HCT116 (cell line): ENCODE data around the gene GASK1A. TPM values are rescaled to one million over a fixed set of nuclear protein-coding genes. Genes with fewer than 3 reads are reported as not detected.

Experiments
- ATAC-seq: fragments of 200-7000 bp; cut with Tn5 transposase; 2 replicates; pipeline ENCODE4 v1.9.1; 2020; ENCODE audit warnings: mild to moderate bottlenecking, moderate library complexity
- BruUV-seq: library from RNA; stranded (reverse); fragments of 400-500 nt; replicated peaks from 2 replicates; lab custom pipeline; 2021; lab: Mats Ljungman, UMichigan
- CTCF ChIA-PET: fragments of 300-600 bp; sonication (Branson Sonifier 250); formaldehyde crosslinking; loops from one replicate; lab custom pipeline; 2021; ENCODE audit warnings: antibody characterized with exemption; lab: Charles Lee
- POLR2A ChIA-PET: fragments of 300-600, 350-600 bp; sonication (Branson Sonifier 250); formaldehyde crosslinking; loops from one replicate; lab custom pipeline; 2021; ENCODE audit warnings: antibody characterized with exemption; lab: Charles Lee
- RAD21 ChIA-PET, 2 experiments: fragments of 300-600 bp; sonication (Branson Sonifier 250); formaldehyde crosslinking; loops; one replicate each; lab custom pipeline; 2023; ENCODE audit warnings: low total read pairs in 2 of 2; ENCODE audit not compliant: uncharacterized antibody in 2 of 2, unreplicated experiment in 2 of 2, low non-redundant PET in 1 of 2; lab: Charles Lee
- DNase-seq: peaks from one replicate; pipeline ENCODE4 v3.0.0-alpha.2; 2010; ENCODE audit warnings: low read depth, low spot score
- H2AFZ ChIP-seq: fragments of 200-600 bp; shearing (Covaris generic), sonication (generic); 2 replicates; pipeline ENCODE4 v1.6.1; 2017; ENCODE audit warnings: low read depth, mixed run types, mixed read lengths, antibody characterized with exemption, low read length; ENCODE audit not compliant: poor library complexity, severe bottlenecking
- H3K27ac ChIP-seq: 2 replicates; pipeline ENCODE4 v1.5.1; 2012; ENCODE audit warnings: low read depth, low read length
- H3K27me3 ChIP-seq: fragments of 200-600 bp; sonication (generic); 2 replicates; pipeline ENCODE4 v1.6.1; 2016; ENCODE audit warnings: mixed run types, low read length, mixed read lengths; ENCODE audit not compliant: insufficient read depth
- H3K36me3 ChIP-seq, 2 experiments: fragments of 200-500 bp in 1 of 2; fragments of 200-600 bp in 1 of 2; sonication (Bioruptor generic) in 1 of 2; sonication (generic) in 1 of 2; 2 replicates each; pipeline versions ENCODE4 v1.5.1 to v1.6.1; 2014 to 2016; ENCODE audit warnings: low read length in 2 of 2, inconsistent platforms in 1 of 2, mixed read lengths in 1 of 2, mixed run types in 1 of 2; ENCODE audit not compliant: insufficient read depth in 2 of 2, control insufficient read depth in 1 of 2
- H3K4me1 ChIP-seq, 2 experiments: fragments of 200-600 bp in 1 of 2; sonication (generic) in 1 of 2; 2 replicates each; pipeline versions ENCODE4 v1.5.1 to v1.6.1; 2012 to 2017; ENCODE audit warnings: low read length in 2 of 2, inconsistent platforms in 1 of 2, mild to moderate bottlenecking in 1 of 2, mixed read lengths in 1 of 2, mixed run types in 1 of 2, moderate library complexity in 1 of 2; ENCODE audit not compliant: insufficient read depth in 2 of 2, control insufficient read depth in 1 of 2
- H3K4me2 ChIP-seq: fragments of 200-600 bp; sonication (generic); 2 replicates; pipeline ENCODE4 v1.6.1; 2017; ENCODE audit warnings: mixed run types, low read length, mixed read lengths
- H3K4me3 ChIP-seq, 2 experiments: fragments of 200-600 bp in 1 of 2; sonication (generic) in 1 of 2; replicated peaks in 1 of 2; 2 replicates each; pipeline ENCODE4 v1.5.1; 2011 to 2016; ENCODE audit warnings: low read length in 2 of 2, control low read depth in 1 of 2, low read depth in 1 of 2, mild to moderate bottlenecking in 1 of 2, mixed read lengths in 1 of 2, mixed run types in 1 of 2
- H3K79me2 ChIP-seq: fragments of 200-600 bp; sonication (generic); 2 replicates; pipeline ENCODE4 v1.6.1; 2017; ENCODE audit warnings: mild to moderate bottlenecking, mixed run types, low read length, moderate library complexity, mixed read lengths; ENCODE audit not compliant: insufficient read depth
- H3K9ac ChIP-seq: fragments of 200-600 bp; sonication (generic); 2 replicates; pipeline ENCODE4 v1.6.1; 2016; ENCODE audit warnings: low read length, mixed read lengths
- H3K9me2 ChIP-seq: fragments of 200-600 bp; sonication (generic), shearing (Covaris generic); 2 replicates; pipeline ENCODE4 v1.6.1; 2017; ENCODE audit warnings: mixed run types, mild to moderate bottlenecking, moderate library complexity; ENCODE audit not compliant: insufficient read depth
- H3K9me3 ChIP-seq, 2 experiments: fragments of 200-500 bp in 1 of 2; fragments of 200-600 bp in 1 of 2; sonication (Bioruptor generic) in 1 of 2; sonication (generic) in 1 of 2; 2 replicates each; pipeline ENCODE4 v1.6.1; 2014 to 2017; ENCODE audit warnings: low read length in 2 of 2, mixed read lengths in 2 of 2, inconsistent platforms in 1 of 2, low read depth in 1 of 2, mild to moderate bottlenecking in 1 of 2, mixed run types in 1 of 2, moderate library complexity in 1 of 2; ENCODE audit not compliant: control insufficient read depth in 1 of 2, insufficient read depth in 1 of 2
- H4K20me1 ChIP-seq: fragments of 200-600 bp; sonication (generic), shearing (Covaris generic); 2 replicates; pipeline ENCODE4 v1.6.1; 2017; ENCODE audit warnings: mixed run types, mild to moderate bottlenecking, moderate library complexity; ENCODE audit not compliant: insufficient read depth
- CBX3 ChIP-seq: IDR thresholded peaks from 2 replicates; pipeline ENCODE4 v1.6.1; 2012; ENCODE audit warnings: low read depth
- CEBPB ChIP-seq: IDR thresholded peaks from 2 replicates; pipeline ENCODE4 v1.6.1; 2012; ENCODE audit warnings: low read depth
- EGR1 ChIP-seq: IDR thresholded peaks from 2 replicates; pipeline ENCODE4 v1.6.1; 2012; ENCODE audit warnings: low read depth
- ELF1 ChIP-seq: IDR thresholded peaks from 2 replicates; pipeline ENCODE4 v1.6.1; 2012; ENCODE audit warnings: low read depth, borderline replicate concordance
- EZH2phosphoT487 ChIP-seq: fragments of 200-600 bp; IDR thresholded peaks from 2 replicates; pipeline ENCODE4 v1.6.1; 2018; ENCODE audit warnings: antibody characterized with exemption, borderline replicate concordance
- JUND ChIP-seq: IDR thresholded peaks from 2 replicates; pipeline ENCODE4 v1.6.1; 2012
- MAX ChIP-seq: IDR thresholded peaks from 2 replicates; pipeline ENCODE4 v1.6.1; 2012
- POLR2A ChIP-seq: IDR thresholded peaks from 2 replicates; pipeline ENCODE4 v1.7.0; 2011; ENCODE audit warnings: borderline replicate concordance; ENCODE audit not compliant: insufficient read depth, insufficient read length; ENCODE audit errors: extremely low read depth
- POLR2AphosphoS5 ChIP-seq: IDR thresholded peaks from 2 replicates; pipeline ENCODE4 v1.6.1; 2011; ENCODE audit warnings: mild to moderate bottlenecking, low read depth, low read length, moderate library complexity
- RAD21 ChIP-seq: IDR thresholded peaks from 2 replicates; pipeline ENCODE4 v1.6.1; 2012; ENCODE audit warnings: low read depth, mild to moderate bottlenecking
- SP1 ChIP-seq: IDR thresholded peaks from 2 replicates; pipeline ENCODE4 v1.6.1; 2012; ENCODE audit warnings: low read depth
- SRF ChIP-seq: IDR thresholded peaks from 2 replicates; pipeline ENCODE4 v1.6.1; 2012; ENCODE audit warnings: low read depth
- TCF7L2 ChIP-seq: IDR thresholded peaks from 2 replicates; pipeline ENCODE4 v1.7.0; 2011; ENCODE audit warnings: borderline replicate concordance, inconsistent platforms; ENCODE audit not compliant: insufficient read depth, insufficient read length; ENCODE audit errors: extremely low read depth
- ZFX ChIP-seq: fragments of 450-650 bp; IDR thresholded peaks from 2 replicates; pipeline ENCODE4 v1.6.1; 2017
- intact Hi-C: fragments of 100-400 bp; cut with micrococcal nuclease; formaldehyde crosslinking; loops from 2 replicates; pipeline ENCODE4 v1.10.0; 2022
- total RNA-seq: library from RNA; stranded (reverse); gene quantifications from one replicate; pipeline ENCODE4 v1.2.1, GENCODE V29; 2021; ENCODE audit not compliant: unreplicated experiment
- TF ChIP-seq, protein P1 (sequence below): IDR thresholded peaks from 2 replicates; pipeline ENCODE4 v1.6.1; 2012; ENCODE audit warnings: low read depth
- TF ChIP-seq, protein P2 (sequence below): IDR thresholded peaks from 2 replicates; pipeline ENCODE4 v1.6.1; 2011; ENCODE audit warnings: mild to moderate bottlenecking, low read length, moderate library complexity; ENCODE audit not compliant: insufficient replicate concordance; ENCODE audit errors: extremely low read depth
- TF ChIP-seq, protein P3 (sequence below): IDR thresholded peaks from 2 replicates; pipeline ENCODE4 v1.6.1; 2012

Gene GASK1A
- total RNA-seq, 1 experiment from 2014 or later: 1.0 TPM

- peak overlapping the region; percentile 93 for H2AFZ ChIP-seq
- ChIA-PET CTCF (no interaction called here), RAD21 (no interaction called here), POLR2A (no interaction called here)
- H3K4me2 ChIP-seq: peak overlapping the region; percentile 95
- peak overlapping the region; percentile 47 to 79 for H3K4me3 ChIP-seq
- peaks cover 40% of the 10 kb centered on the region; the same call in 1 of the 2 replicates for H3K79me2 ChIP-seq
- intact Hi-C loops: no loop called here
- DNase-seq (peak; percentile 0), ATAC-seq (peak; percentile 46)
- no peaks in the 10 kb centered on the region for H3K36me3 ChIP-seq
- peaks cover 0 to 15% of the 10 kb centered on the region in 2 experiments; a peak in 2 of 4 replicates for H3K4me1 ChIP-seq
- H3K27me3 ChIP-seq: no peaks in the 10 kb centered on the region
- no peaks in the 10 kb centered on the region for H4K20me1 ChIP-seq
- H3K27ac ChIP-seq: no peak overlapping the region
- H3K9me2 ChIP-seq: no peaks in the 10 kb centered on the region
- BruUV-seq: no TSS peak
- no peaks in the 10 kb centered on the region for H3K9me3 ChIP-seq
- TF ChIP-seq ZFX (no peak), CBX3 (no peak), EGR1 (no peak), ELF1 (no peak), MAX (0 out of 2 replicates have a peak, but pooled peaks have one; percentile 31), TCF7L2 (no peak), SRF (no peak), POLR2A (no peak), EZH2phosphoT487 (no peak), CEBPB (no peak), POLR2AphosphoS5 (no peak), RAD21 (no peak), JUND (no peak), SP1 (0 out of 2 replicates have a peak, but pooled peaks have one; percentile 11)
- TF ChIP-seq, protein P1, sequence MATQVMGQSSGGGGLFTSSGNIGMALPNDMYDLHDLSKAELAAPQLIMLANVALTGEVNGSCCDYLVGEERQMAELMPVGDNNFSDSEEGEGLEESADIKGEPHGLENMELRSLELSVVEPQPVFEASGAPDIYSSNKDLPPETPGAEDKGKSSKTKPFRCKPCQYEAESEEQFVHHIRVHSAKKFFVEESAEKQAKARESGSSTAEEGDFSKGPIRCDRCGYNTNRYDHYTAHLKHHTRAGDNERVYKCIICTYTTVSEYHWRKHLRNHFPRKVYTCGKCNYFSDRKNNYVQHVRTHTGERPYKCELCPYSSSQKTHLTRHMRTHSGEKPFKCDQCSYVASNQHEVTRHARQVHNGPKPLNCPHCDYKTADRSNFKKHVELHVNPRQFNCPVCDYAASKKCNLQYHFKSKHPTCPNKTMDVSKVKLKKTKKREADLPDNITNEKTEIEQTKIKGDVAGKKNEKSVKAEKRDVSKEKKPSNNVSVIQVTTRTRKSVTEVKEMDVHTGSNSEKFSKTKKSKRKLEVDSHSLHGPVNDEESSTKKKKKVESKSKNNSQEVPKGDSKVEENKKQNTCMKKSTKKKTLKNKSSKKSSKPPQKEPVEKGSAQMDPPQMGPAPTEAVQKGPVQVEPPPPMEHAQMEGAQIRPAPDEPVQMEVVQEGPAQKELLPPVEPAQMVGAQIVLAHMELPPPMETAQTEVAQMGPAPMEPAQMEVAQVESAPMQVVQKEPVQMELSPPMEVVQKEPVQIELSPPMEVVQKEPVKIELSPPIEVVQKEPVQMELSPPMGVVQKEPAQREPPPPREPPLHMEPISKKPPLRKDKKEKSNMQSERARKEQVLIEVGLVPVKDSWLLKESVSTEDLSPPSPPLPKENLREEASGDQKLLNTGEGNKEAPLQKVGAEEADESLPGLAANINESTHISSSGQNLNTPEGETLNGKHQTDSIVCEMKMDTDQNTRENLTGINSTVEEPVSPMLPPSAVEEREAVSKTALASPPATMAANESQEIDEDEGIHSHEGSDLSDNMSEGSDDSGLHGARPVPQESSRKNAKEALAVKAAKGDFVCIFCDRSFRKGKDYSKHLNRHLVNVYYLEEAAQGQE: no peak
- TF ChIP-seq, protein P2, sequence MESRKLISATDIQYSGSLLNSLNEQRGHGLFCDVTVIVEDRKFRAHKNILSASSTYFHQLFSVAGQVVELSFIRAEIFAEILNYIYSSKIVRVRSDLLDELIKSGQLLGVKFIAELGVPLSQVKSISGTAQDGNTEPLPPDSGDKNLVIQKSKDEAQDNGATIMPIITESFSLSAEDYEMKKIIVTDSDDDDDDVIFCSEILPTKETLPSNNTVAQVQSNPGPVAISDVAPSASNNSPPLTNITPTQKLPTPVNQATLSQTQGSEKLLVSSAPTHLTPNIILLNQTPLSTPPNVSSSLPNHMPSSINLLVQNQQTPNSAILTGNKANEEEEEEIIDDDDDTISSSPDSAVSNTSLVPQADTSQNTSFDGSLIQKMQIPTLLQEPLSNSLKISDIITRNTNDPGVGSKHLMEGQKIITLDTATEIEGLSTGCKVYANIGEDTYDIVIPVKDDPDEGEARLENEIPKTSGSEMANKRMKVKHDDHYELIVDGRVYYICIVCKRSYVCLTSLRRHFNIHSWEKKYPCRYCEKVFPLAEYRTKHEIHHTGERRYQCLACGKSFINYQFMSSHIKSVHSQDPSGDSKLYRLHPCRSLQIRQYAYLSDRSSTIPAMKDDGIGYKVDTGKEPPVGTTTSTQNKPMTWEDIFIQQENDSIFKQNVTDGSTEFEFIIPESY: no peak
- TF ChIP-seq, protein P3, sequence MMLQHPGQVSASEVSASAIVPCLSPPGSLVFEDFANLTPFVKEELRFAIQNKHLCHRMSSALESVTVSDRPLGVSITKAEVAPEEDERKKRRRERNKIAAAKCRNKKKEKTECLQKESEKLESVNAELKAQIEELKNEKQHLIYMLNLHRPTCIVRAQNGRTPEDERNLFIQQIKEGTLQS: no peak
- H3K9ac ChIP-seq: no peak overlapping the region
These were observed 127.2 kb downstream of the GASK1A start for GRCh38 chr3:43106293-43106628.
